Measurements from ENCODE around the gene CDK5R1.

Gene CDK5R1

DNA sequence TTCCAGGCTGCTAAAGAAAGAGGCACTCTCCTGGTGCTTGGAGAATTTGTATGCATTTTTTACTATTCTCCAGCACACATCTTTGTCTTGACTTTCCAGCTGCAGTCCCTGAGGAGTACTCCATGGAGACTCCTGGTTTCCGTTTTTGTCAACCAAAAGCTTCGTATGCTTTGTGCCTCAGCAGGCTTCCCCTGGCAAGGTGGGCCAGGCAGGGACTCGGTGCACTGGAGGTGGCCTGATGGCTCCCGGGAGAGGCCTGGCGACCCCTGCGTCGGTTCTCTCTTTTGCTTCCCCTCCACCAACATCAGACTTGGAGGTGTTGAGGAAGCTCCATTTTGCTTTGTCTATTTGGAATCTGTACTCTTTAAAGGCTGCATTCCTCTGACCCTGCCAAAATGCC lies 23.7 kb downstream of the CDK5R1 start:
- no peak overlapping the region for H3K4me2 ChIP-seq (ENCODE audit: low read depth, low read length)
- H3K9ac ChIP-seq (ENCODE audit: low read length), result no peak overlapping the region
- no peaks in the 10 kb centered on the region for H3K36me3 ChIP-seq (replicated peaks; ENCODE audit: insufficient read depth, low read length)
- 0 out of 2 replicates have a peak, but pooled peaks cover 2% of the 10 kb centered on the region for H3K4me1 ChIP-seq (ENCODE audit: low read length)
- no peaks in the 10 kb centered on the region for H3K9me3 ChIP-seq (replicated peaks; ENCODE audit: insufficient read depth, low read length)
- H3K27ac ChIP-seq (ENCODE audit: low read length), result no peak overlapping the region
- no peaks in the 10 kb centered on the region for H3K79me2 ChIP-seq (ENCODE audit: low read length)
- no peak overlapping the region for H3K4me3 ChIP-seq (ENCODE audit: low read length)
- H3F3A ChIP-seq (ENCODE audit: insufficient read depth, low read length), result no peaks in the 10 kb centered on the region
- H3K27me3 ChIP-seq (replicated peaks; ENCODE audit: insufficient read depth, low read length), result no peaks in the 10 kb centered on the region
- H4K20me1 ChIP-seq (ENCODE audit: insufficient read depth, low read length), result no peaks in the 10 kb centered on the region
- no peak overlapping the region for H2AFZ ChIP-seq (ENCODE audit: low read length)
- TF ChIP-seq, protein P1, sequence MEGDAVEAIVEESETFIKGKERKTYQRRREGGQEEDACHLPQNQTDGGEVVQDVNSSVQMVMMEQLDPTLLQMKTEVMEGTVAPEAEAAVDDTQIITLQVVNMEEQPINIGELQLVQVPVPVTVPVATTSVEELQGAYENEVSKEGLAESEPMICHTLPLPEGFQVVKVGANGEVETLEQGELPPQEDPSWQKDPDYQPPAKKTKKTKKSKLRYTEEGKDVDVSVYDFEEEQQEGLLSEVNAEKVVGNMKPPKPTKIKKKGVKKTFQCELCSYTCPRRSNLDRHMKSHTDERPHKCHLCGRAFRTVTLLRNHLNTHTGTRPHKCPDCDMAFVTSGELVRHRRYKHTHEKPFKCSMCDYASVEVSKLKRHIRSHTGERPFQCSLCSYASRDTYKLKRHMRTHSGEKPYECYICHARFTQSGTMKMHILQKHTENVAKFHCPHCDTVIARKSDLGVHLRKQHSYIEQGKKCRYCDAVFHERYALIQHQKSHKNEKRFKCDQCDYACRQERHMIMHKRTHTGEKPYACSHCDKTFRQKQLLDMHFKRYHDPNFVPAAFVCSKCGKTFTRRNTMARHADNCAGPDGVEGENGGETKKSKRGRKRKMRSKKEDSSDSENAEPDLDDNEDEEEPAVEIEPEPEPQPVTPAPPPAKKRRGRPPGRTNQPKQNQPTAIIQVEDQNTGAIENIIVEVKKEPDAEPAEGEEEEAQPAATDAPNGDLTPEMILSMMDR (IDR thresholded peaks at IDR 0.05; ENCODE audit: low read length), result no peak
- DNase-seq, result no peak
- H3K9me2 ChIP-seq (replicated peaks; ENCODE audit: insufficient read depth, low read length), result no peaks in the 10 kb centered on the region

DNA sequence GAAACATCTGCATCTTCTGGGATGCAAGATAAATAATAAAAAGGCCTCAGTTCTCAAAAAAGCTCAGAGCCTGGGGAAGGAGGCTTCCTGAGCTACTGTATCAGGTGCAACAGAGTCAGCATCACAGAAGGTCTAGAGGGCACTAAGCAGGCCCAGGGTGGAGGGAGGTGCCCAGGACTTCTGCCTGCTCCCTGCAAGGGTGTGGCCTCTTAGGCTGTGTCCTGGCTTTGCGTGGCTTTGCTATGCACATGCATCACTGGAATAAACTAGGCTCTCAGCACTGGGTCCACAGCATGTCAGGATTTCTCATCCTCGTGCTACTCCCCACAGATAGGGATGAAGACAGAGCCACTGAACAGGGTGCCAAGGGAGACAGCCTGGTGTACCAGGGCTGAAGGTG lies 25.5 kb downstream of the CDK5R1 start:
- Histone ChIP-seq H3F3A (ENCODE audit: insufficient read depth, low read length) (no peaks in the 10 kb centered on the region), H3K27ac (ENCODE audit: low read length) (no peak overlapping the region), H3K36me3 (replicated peaks; ENCODE audit: insufficient read depth, low read length) (no peaks in the 10 kb centered on the region), H3K9ac (ENCODE audit: low read length) (no peak overlapping the region), H3K4me1 (ENCODE audit: low read length) (no peaks in the 10 kb centered on the region), H3K27me3 (replicated peaks; ENCODE audit: insufficient read depth, low read length) (no peaks in the 10 kb centered on the region), H3K4me2 (ENCODE audit: low read depth, low read length) (no peak overlapping the region), H3K4me3 (ENCODE audit: low read length) (no peak overlapping the region), H3K9me3 (replicated peaks; ENCODE audit: insufficient read depth, low read length) (no peaks in the 10 kb centered on the region), H4K20me1 (ENCODE audit: insufficient read depth, low read length) (no peaks in the 10 kb centered on the region), H3K9me2 (replicated peaks; ENCODE audit: insufficient read depth, low read length) (no peaks in the 10 kb centered on the region), H2AFZ (ENCODE audit: low read length) (no peak overlapping the region), H3K79me2 (ENCODE audit: low read length) (no peaks in the 10 kb centered on the region)
- TF ChIP-seq, protein P1 (IDR thresholded peaks at IDR 0.05; ENCODE audit: low read length), result no peak
- TF ChIP-seq EZH2 (optimal IDR thresholded peaks at IDR 0.05; ENCODE audit: low read depth, low read length), result no peak
- no peak for TF ChIP-seq EZH2phosphoT487 (IDR thresholded peaks at IDR 0.05; ENCODE audit: low read length)
- DNase-seq, result no peak

DNA sequence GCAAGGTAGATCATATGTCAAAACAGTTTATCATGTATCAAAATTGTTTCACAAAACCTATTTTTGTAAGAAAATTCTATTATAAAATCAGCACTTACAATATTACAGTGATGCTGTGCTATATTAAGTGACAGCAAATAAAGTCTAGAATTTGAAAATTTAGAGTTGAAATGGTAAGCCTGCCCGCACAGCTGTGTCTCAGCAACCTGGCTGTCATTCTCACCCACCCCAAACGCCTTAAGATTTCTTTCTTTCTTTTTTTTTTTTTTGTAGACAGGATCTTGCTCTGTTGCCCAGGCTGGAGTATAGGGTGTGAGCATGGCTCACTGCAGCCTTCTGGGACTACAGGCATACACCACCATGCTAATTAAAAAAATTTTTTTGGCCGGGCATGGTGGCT lies 26.8 kb downstream of the CDK5R1 start:
- Histone ChIP-seq H3K27me3 (replicated peaks; ENCODE audit: insufficient read depth, low read length) (no peaks in the 10 kb centered on the region), H3K4me2 (ENCODE audit: low read depth, low read length) (no peak overlapping the region), H3K9me2 (replicated peaks; ENCODE audit: insufficient read depth, low read length) (no peaks in the 10 kb centered on the region), H3K4me1 (ENCODE audit: low read length) (no peaks in the 10 kb centered on the region), H2AFZ (ENCODE audit: low read length) (no peak overlapping the region), H3K27ac (ENCODE audit: low read length) (no peak overlapping the region), H3K9me3 (replicated peaks; ENCODE audit: insufficient read depth, low read length) (no peaks in the 10 kb centered on the region), H3K36me3 (replicated peaks; ENCODE audit: insufficient read depth, low read length) (no peaks in the 10 kb centered on the region), H3F3A (ENCODE audit: insufficient read depth, low read length) (no peaks in the 10 kb centered on the region), H3K9ac (ENCODE audit: low read length) (no peak overlapping the region), H3K4me3 (ENCODE audit: low read length) (no peak overlapping the region), H3K79me2 (ENCODE audit: low read length) (no peaks in the 10 kb centered on the region), H4K20me1 (ENCODE audit: insufficient read depth, low read length) (no peaks in the 10 kb centered on the region)
- TF ChIP-seq EZH2phosphoT487 (IDR thresholded peaks at IDR 0.05; ENCODE audit: low read length) (no peak), EZH2 (optimal IDR thresholded peaks at IDR 0.05; ENCODE audit: low read depth, low read length) (no peak)
- TF ChIP-seq, protein P1 (IDR thresholded peaks at IDR 0.05; ENCODE audit: low read length), result no peak
- no peak for DNase-seq
